GM18498 (cell line): ENCODE measurements around the gene BPGM.
A peak's percentile ranks its signal among the peaks of the same experiment; 100 is the strongest.
"Not testable (repeated sequence)": the region's sequence is repeated elsewhere in the genome, so short reads cannot be mapped to it uniquely, and the experiment has no call there.

Source experiments
- ATAC-seq: cut with Tn5 transposase; IDR thresholded peaks from one replicate; pipeline ENCODE4 v1.9.1; 2021; ENCODE audit warnings: mild to moderate bottlenecking, moderate library complexity; ENCODE audit not compliant: unreplicated experiment

Gene BPGM

DNA sequence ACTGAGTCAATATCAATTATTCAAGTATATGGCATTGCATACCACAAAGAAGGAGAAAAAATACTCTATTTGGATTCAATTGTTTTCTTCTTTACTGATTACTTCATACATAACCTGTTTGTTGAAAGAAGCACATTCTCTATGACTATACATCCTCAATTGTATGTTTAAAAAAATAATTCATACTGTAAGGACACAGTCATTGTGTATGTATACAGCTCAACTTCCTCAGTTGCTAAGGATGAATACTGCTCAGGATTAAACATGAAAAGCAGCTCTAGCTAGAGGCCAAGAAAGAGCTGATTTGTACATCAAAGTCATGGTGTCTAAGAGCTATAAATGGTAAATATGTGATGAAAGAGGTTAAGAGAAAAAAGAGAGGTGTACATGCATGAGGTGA is 15.8 kb upstream of the BPGM start:
- no peak for ATAC-seq

DNA sequence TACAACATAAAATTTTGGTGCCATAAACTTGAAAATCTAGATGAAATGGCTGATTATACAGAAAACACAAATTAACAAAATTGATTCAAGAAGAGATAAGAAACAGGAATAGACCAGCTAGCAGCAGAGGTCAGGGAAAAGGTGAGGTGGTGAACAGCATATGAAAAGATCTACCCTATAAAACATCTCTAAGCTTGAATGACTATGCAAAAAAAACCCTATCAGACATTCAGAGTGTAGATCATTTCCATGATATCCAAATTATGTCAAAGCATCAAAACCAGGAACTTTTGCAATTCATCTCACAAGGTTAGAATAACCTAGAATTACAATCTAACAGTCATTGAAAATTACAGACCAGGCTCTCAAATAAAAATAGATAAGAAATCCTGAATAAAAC is 14.6 kb upstream of the BPGM start:
- ATAC-seq, result no peak

DNA sequence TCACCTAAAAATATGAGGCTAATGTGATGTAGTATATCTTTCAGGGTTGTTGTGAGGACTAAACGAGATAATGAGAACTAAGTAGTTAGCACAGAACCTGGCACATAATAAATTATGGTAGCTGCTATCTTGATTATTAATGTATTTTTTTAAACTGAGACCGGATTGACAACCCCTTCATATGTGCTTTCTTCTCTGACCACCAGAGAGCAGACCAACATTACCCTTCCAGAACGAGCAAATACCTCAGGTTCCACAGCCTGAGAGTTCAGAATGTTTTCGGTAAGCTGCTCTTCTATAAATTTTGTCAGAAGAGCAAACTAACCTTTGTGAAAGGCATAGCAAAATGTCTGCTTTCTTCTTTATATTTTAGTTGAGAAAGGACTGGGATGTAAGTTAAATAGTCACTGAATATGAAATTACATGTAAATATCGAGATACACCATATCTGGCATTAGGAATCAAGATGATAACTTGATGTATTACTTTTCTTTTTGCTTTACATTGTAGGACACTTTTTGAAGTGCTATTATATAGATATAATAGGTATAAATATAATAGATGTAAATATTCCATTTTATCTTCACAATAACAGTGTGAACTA is 13.6 kb upstream of the BPGM start:
- ATAC-seq, result no peak

DNA sequence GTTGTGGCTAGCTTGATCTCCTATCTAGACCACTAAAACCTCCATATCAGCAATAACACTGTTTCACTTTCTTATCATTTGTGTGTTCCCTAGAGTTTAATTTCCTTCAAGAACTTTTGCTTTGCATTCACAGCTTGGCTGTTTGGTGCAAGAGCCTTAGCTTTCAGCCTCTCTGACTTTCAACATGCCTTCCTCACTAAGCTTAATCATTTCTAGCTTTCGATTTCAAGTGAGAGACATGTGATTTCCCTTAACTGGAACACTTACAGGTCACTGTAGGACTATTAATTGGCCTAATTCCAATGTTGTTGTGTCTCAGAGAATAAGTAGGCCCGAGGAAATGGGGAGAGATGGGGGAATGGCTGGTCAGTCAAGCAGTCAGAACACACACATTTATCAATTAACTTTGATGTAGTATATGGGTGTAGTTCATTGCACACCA is 10.6 kb upstream of the BPGM start:
- ATAC-seq, result peak; percentile 92

DNA sequence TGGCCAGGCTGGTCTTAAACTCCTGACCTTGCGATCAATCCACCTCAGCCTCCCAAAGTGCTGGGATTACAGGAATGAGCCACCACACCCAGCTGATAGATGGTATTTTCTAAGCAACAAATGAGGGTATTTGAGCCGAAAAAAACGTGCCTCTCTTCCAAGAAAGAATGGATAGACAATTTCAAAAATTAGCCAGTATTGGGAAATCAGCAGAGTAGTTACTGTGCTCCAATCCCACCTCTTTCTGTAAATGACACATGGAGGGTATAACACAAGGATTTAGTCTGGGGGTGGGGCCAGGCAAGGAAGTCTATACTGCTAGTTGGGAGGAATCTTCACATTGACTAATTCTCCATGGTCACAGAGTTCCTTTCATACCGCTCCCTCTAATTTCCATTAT is 9.2 kb upstream of the BPGM start:
- ATAC-seq, result no peak

DNA sequence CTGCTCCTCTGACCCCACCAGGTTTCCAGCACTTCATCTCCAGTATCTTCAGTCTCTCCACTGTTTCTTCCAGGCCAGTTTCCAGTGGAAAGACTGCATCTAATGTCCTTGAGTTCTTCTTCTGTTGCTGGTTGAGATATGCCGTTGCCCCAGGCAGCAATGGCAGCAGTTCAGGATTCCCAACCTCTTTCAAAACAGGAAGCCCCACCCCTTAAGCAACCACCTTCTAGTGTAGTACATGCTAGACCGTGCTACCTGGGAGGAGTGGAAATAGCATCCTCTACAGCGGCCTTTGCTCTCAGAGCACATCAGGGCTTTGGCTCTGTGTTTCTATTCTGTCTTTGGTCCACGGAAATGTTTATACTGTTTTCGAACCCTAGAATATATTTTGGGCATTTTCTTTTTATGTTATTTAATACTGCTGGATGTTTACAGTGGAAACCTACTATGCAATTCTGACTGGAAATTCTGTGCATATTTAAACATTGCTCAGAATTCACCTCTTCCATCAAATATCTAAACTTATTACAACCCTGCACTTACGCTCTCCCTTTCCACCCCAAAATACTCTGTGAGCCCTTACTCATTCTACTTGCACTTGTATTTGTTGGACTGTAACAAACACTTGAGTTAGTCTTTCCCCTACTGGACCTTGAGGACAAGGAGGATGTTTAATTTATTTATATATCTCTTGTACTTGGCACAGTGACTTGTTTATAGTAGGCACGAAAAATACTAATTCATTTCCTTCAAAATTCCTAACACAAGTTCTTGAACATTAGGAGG is 8.5 kb upstream of the BPGM start:
- ATAC-seq, result no peak

DNA sequence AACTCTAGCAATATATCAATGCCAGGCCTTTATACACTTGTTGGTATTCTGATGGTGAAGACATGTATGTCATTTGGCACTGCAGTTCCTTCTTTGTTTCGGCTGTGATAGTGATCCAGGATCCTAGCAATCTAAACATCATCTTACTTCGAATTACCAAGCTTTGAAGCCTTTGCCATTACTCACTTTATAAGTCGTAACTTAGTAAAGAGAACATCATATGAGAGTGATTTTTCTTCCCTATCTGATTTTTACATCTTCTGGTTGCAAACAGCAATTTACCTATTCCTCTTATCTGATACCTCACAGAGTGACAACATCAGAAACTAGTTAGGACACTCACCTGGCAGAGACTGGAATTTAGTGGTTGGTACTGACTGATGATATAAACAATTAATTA is 7.6 kb upstream of the BPGM start:
- no peak for ATAC-seq

DNA sequence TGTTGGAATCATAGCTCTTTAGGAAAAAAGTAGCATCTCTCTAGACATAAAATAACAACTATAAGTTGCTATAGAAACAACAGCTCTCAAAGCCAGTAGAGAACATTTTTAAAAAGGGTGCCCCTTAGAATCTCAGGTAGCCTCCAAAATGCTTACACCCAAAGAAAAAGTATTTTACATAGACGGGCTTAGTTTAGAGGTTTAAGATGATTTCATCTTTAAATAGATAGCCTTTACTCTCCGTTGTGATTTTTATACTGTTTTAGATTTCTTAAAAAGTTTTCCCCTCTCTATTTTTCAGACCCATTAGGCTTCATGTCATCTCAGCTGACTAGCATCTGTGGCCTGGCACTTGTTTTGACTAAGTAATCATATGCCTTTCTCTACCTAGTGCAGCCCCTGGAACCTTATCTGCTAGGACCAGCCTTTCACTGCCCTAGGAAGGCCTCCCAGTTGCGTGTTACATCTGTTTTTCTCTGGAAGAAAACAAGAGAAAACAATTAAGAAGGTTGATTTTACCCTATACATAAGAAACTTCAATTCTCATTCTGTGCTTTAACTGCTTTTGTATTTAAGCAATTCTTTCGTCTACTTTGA is 6.9 kb upstream of the BPGM start:
- ATAC-seq, result no peak

DNA sequence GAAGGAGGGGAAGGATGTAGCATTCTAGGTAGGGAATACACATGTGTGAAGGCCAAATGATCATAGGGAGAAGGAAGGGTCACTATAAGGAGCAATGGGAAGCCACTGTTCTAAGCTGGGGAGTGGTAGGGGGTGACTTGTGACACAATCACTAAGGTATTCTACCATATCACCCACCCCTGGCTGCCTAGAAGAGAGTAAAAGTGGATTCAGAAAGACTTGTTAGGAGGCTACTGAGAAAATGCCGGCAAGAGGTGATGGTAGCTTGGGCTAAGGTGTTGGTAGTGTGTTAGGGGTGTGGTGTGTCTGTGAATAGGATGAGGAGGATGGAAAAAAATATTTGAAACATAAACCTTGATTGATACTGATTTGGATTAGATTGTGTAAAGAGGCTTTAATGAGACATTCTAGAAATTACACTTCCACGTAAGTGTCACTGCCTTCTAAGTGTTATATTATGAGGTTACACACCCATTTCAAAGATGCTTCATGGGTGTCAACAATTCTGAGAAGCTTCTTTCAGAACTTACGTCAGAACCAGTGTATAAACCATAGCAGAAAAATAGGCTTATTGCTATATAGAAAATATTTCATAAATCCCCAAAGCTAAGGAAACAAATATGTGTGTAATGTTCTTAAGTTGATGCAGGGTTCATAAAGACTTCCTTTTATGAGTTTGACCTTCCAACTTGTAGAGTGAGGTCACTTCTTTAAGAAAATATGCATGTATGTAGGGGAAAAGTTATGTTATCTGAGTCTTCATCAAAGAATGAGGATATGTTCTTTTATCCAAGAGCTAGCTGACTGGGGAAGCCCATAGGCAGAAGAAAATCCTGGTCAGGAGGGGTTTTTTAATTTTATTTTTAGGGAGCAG is 5.6 kb upstream of the BPGM start:
- ATAC-seq, result no peak

DNA sequence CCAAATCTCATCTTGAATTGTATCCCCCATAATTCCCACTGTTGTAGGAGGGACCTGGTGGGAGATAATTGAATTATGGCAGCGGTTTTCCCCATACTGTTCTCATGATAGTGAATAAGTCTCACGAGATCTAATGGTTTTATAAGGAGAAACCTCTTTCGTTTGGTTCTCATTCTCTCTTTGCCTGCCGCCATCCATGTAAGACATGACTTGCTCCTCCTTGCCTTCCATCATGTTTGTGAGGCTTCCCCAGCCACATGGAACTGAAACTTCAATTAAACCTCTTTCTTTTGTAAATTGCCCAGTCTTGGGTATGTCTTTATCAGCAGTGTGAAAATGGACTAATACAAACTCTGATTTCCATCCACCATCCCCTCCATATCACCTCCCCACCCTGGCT is 4.7 kb upstream of the BPGM start:
- not testable (repeated sequence) for ATAC-seq

DNA sequence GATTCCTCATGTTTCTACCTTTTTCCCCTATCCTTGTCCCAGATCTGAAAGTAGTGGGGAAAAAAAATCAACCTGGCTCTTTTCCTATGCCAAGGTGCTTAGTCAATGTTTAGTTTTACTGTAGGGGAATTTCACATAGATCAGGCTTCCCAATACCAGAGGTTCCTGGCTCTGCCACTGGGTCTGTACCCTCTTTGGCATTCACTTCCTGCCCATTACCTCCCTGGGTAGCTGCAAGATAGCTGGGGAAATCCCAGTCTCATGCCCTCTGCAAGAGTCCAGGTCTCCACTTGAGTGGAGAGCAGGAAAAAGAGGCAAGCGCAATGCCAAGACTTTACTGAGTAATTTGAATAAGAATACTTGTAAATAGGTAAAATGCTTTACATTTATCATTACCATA is 3.5 kb upstream of the BPGM start:
- no peak for ATAC-seq

DNA sequence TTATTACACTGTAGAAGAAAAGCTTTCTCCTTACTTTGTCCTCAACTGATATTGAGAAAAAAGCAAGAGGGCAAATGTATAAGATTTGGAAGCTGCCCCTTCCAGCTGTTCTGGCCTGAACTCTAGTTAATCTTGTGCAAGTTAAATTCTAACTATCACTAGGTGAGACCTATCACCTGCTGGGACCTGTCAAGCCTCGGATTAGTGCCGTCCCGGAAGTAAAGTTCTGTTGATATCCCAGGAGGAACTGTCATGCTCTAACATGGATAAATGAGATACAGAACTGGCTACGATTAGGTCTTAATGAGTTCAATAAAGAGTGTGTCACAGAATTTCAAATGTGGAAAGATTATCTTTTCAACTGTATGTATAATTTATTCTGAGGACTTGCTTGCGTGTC is 1.2 kb upstream of the BPGM start:
- no peak for ATAC-seq

DNA sequence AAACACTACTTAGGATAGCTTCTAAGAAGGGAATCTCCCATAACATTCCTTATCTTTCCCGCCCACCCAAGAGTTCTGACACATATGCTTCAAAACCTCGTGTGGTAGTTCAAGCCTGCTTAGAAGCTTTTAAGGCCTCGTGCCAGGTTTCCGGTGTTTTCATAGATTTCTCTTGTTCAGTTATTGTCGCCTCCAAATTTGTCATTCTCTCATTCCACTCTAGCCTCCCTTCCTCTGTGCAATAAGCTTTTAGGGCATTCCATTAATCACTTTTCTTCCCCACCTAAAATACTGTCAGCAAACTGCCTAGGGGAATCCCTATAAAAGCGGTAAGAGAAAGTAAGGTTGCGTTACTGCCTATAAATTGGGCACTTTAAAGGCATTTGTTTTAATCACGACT is 718 bp upstream of the BPGM start:
- ATAC-seq, result no peak

DNA sequence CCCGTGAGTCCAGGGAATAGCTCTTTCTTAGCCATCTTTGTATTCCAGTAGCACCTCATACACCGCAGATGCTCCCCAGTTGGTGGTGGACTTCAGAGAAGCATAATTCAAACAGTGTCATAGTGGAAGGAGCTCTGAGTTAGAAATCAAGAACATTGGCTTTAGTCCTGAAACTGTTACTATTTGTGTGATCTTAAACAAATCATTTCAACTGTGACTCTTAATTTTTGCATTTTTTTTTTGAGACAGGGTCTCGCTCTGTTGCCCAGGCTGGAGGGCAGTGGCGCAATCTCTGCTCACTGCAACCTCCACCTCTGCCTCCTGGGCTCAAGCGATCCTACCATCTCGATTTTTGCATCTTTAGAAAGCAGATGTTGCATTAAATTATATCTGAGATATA is 1.8 kb downstream of the BPGM start:
- no peak for ATAC-seq

DNA sequence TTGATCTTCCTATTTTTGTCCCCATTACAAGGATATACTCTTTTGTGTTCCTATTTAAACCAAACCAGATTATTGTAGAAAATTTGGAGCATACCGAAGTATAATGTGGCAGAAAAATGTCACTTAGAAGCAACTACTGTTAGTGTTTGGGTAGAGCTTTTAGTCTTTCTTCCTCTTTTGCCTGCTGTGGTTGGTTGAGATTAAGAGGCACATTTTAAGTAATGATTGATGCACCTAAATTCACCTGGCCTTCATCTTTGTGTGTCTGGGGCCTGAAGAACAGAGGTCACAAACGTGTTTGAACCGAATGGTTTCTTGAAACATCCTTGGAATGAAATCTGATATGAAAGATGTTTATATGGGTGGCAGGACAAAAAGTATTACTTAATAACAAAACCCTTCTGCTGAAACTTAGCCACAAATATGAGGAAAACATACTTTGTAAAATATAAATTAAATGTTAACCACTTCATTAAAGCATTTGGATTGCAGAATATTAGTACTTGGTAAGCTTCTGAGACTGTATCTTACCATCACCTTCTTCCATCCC is 2.6 kb downstream of the BPGM start:
- ATAC-seq, result no peak

DNA sequence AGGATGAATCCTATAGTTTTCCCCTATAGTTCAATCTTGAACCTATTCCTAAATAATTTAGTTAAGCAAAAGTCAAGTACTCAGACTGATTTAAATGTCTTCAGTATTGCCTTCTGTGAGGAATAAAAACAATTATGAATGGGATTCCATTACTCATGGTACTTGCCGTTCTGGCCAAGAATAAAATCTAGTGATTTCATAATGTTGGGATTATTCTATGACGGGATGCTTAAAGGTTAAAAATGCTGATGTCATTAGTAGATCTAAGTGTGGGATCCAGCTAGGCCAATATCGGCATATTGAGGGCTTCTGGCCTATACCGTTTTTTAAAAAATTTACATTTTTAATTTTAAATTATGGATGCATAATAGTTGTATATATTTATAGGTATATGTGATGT is 5.3 kb downstream of the BPGM start:
- no peak for ATAC-seq

DNA sequence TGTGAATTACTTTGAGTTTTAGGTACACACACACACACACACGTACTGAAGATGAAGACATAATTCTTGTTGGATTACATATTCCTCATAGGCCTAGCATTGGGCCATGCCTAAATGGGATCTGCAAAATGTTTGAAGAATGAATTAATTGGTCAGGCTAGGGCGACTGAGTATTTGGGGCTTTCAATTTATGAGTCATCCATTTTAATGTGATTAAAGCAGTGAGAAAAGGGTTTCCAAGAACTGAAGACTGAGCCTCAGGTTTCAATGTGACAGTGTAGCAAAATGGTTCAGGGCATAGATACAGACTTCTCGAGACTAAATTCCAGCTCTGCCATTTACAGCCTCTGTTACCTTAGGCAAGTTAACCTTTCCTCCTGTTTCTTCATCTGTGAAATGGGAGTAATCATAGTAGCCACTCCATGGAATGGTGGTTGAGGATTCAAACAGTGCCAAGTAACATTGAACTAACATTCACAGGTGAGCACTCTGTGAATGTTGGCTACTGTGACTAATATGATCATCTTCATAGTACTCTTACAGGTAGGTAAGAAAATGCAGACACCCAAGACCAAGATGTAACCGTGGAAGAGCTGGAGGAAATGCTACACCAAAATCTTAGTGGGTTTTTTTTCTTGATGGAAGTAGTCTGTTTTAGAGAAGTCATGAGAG is 7.6 kb downstream of the BPGM start:
- ATAC-seq, result no peak

DNA sequence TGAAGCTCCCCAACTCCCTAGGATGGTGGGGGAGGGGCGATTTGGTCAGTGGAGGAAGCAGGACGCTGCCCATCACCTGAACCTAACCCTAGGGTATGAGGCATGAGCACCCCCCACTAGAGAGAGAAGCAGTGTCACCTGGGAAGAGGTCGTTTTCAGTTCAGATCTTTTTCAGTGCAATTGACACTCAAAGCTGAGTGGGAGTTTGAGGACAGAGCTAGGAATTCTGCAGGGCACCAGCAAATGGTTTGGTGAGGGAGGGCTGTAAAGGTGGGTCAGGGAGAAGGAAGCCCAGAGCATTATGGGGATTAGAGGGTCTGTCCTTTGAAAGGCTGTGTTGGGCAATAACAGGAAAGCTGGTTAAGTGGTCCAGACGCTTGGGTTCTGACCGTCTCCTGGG is 10.9 kb downstream of the BPGM start:
- no peak for ATAC-seq

DNA sequence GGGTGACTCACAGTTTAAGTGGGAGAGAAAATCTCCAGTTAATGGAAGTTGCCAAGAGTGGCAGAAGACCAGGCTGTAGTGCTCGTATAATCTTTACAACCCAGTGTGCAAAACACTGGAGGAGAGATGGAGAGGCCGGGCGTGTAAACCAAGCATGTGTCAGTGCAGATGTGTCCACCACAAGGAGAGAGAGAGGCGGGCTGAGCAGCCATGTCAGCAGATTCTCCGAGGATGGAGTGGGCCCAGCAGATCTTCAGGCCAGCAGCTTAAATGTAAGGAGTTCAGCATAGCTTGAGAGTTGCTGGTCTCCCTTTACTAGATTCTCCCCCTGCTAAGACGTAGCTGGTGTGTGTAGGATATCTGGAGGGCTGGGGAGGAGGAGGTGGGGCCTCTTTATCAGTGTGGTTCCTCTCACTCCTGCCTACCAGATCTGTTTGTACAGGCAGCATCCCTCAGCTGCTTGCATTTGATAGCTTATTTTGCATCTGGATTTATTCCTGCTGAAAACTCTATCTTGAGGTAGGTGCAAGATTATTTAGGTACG is 13.7 kb downstream of the BPGM start:
- ATAC-seq, result no peak

DNA sequence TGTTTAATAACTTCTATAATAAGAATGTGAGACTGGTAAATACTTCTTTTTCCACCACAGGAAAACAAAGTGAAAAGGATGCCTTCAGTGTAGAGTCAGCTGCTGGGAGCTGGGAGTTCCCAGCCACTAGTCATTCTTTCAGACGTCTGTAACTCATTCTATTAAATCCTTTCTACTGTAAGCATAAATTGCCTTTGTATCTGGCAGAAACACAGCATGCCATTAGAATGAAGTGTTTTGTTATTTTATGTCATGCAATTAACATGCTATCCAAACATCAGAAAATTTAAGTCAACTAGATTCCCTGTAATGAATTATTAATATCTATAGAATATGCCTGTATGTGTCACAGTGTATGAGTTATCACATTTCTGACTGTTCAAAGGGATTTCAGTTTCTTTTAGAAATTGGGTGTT is 14.3 kb downstream of the BPGM start:
- no peak for ATAC-seq
